ENCODE measurements around the gene CHMP6. TPM values are rescaled to one million over a fixed set of nuclear protein-coding genes. Genes with fewer than 3 reads are reported as not detected.

Gene CHMP6
- total RNA-seq, 5 donors from 2014 or later (not counting 1 experiment from before 2014, with no cell fraction given) = 25.0 to 48.9 (median 43.2) TPM

GRCh38 chr17:80961541-80962330 is 29.9 kb upstream of the CHMP6 start:
- H3K36me3 ChIP-seq (ENCODE audit: control insufficient read depth in 2 of 2, extremely low read depth in 1 of 2, insufficient read depth in 1 of 2, low read length in 1 of 2) = peaks cover 18 to 30% of the 10 kb centered on the region in 2 donors
- Mint-ChIP-seq H3K36me3 (peaks cover 10% of the 10 kb centered on the region), H3K4me3 (no peak overlapping the region), H3K27ac (no peak overlapping the region), H3K9me3 (no peaks in the 10 kb centered on the region), H3K4me1 (no peaks in the 10 kb centered on the region), H3K27me3 (no peaks in the 10 kb centered on the region)
- no peak overlapping the region for H3K27ac ChIP-seq (ENCODE audit: low read length)
- POLR2A ChIA-PET = no interaction called here
- H3K4me1 ChIP-seq (ENCODE audit: control insufficient read depth in 1 of 2, extremely low read depth in 1 of 2, insufficient read depth in 2 of 2, low read length in 2 of 2) = no peaks in the 10 kb centered on the region
- 97% methylated on average over 15 of the region's 21 CpGs for WGBS (ENCODE audit: insufficient coverage)
- ATAC-seq (replicated peaks in 1 of 4) (no peak), DNase-seq (no peak)
- H3K4me3 ChIP-seq (ENCODE audit: control insufficient read depth in 1 of 2, extremely low read depth in 1 of 2, low read length in 1 of 2) = no peak overlapping the region
- no peaks in the 10 kb centered on the region for H3K27me3 ChIP-seq (replicated peaks in 1 of 2; ENCODE audit: control insufficient read depth in 2 of 2, extremely low read depth in 1 of 2, insufficient read depth in 2 of 2, low read length in 1 of 2)
- CTCF ChIA-PET = no interaction called here
- H3K9me3 ChIP-seq = no peaks in the 10 kb centered on the region

- no peaks in the 10 kb centered on the region for H3K27me3 ChIP-seq (replicated peaks in 1 of 2; ENCODE audit: control insufficient read depth in 2 of 2, extremely low read depth in 1 of 2, insufficient read depth in 2 of 2, low read length in 1 of 2)
- peaks cover 18 to 30% of the 10 kb centered on the region in 2 donors for H3K36me3 ChIP-seq (ENCODE audit: control insufficient read depth in 2 of 2, extremely low read depth in 1 of 2, insufficient read depth in 1 of 2, low read length in 1 of 2)
- Mint-ChIP-seq H3K4me1 (no peaks in the 10 kb centered on the region), H3K4me3 (no peak overlapping the region), H3K27ac (no peak overlapping the region), H3K27me3 (no peaks in the 10 kb centered on the region), H3K9me3 (no peaks in the 10 kb centered on the region), H3K36me3 (peaks cover 10% of the 10 kb centered on the region)
- ChIA-PET POLR2A (no interaction called here), CTCF (no interaction called here)
- WGBS (ENCODE audit: insufficient coverage) = 91% methylated on average over 19 of the region's 41 CpGs
- DNase-seq (no peak), ATAC-seq (replicated peaks in 1 of 4) (no peak)
- H3K9me3 ChIP-seq = no peaks in the 10 kb centered on the region
- no peak overlapping the region for H3K27ac ChIP-seq (ENCODE audit: low read length)
- no peaks in the 10 kb centered on the region for H3K4me1 ChIP-seq (ENCODE audit: control insufficient read depth in 1 of 2, extremely low read depth in 1 of 2, insufficient read depth in 2 of 2, low read length in 2 of 2)
- H3K4me3 ChIP-seq (ENCODE audit: control insufficient read depth in 1 of 2, extremely low read depth in 1 of 2, low read length in 1 of 2) = no peak overlapping the region
Observed at GRCh38 chr17:80962356-80963329, 29.0 kb upstream of the CHMP6 start.

- Histone ChIP-seq H3K36me3 (ENCODE audit: control insufficient read depth in 2 of 2, extremely low read depth in 1 of 2, insufficient read depth in 1 of 2, low read length in 1 of 2) (peaks cover 18 to 30% of the 10 kb centered on the region in 2 donors), H3K4me3 (ENCODE audit: control insufficient read depth in 1 of 2, extremely low read depth in 1 of 2, low read length in 1 of 2) (no peak overlapping the region), H3K27ac (ENCODE audit: low read length) (no peak overlapping the region), H3K9me3 (no peaks in the 10 kb centered on the region), H3K27me3 (replicated peaks in 1 of 2; ENCODE audit: control insufficient read depth in 2 of 2, extremely low read depth in 1 of 2, insufficient read depth in 2 of 2, low read length in 1 of 2) (no peaks in the 10 kb centered on the region), H3K4me1 (ENCODE audit: control insufficient read depth in 1 of 2, extremely low read depth in 1 of 2, insufficient read depth in 2 of 2, low read length in 2 of 2) (no peaks in the 10 kb centered on the region)
- DNase-seq = no peak
- H3K27ac Mint-ChIP-seq = no peak overlapping the region
- H3K27me3 Mint-ChIP-seq = no peaks in the 10 kb centered on the region
- ChIA-PET CTCF (no interaction called here), POLR2A (no interaction called here)
- H3K4me3 Mint-ChIP-seq = no peak overlapping the region
- peaks cover 0 to 2% (median 0%) of the 10 kb centered on the region in 3 donors for H3K4me1 Mint-ChIP-seq
- ATAC-seq (replicated peaks in 1 of 4) = no peak
- peaks cover 10% of the 10 kb centered on the region for H3K36me3 Mint-ChIP-seq
- H3K9me3 Mint-ChIP-seq = no peaks in the 10 kb centered on the region
- 95% methylated on average over 39 of the region's 49 CpGs for WGBS (ENCODE audit: insufficient coverage)
Observed at GRCh38 chr17:80963812-80964543, 27.7 kb upstream of the CHMP6 start.

GRCh38 chr17:80964544-80964856 is 27.1 kb upstream of the CHMP6 start:
- Mint-ChIP-seq H3K27ac (no peak overlapping the region), H3K4me3 (no peak overlapping the region), H3K4me1 (peaks cover 0 to 3% (median 1%) of the 10 kb centered on the region in 3 donors), H3K9me3 (no peaks in the 10 kb centered on the region), H3K27me3 (no peaks in the 10 kb centered on the region), H3K36me3 (peaks cover 10% of the 10 kb centered on the region)
- Histone ChIP-seq H3K27me3 (replicated peaks in 1 of 2; ENCODE audit: control insufficient read depth in 2 of 2, extremely low read depth in 1 of 2, insufficient read depth in 2 of 2, low read length in 1 of 2) (no peaks in the 10 kb centered on the region), H3K27ac (ENCODE audit: low read length) (no peak overlapping the region), H3K4me3 (ENCODE audit: control insufficient read depth in 1 of 2, extremely low read depth in 1 of 2, low read length in 1 of 2) (no peak overlapping the region), H3K9me3 (no peaks in the 10 kb centered on the region), H3K36me3 (ENCODE audit: control insufficient read depth in 2 of 2, extremely low read depth in 1 of 2, insufficient read depth in 1 of 2, low read length in 1 of 2) (peaks cover 13 to 30% of the 10 kb centered on the region in 2 donors), H3K4me1 (ENCODE audit: control insufficient read depth in 1 of 2, extremely low read depth in 1 of 2, insufficient read depth in 2 of 2, low read length in 2 of 2) (peaks cover 0 to 5% of the 10 kb centered on the region in 2 experiments)
- ATAC-seq (replicated peaks in 1 of 4) (no peak), DNase-seq (no peak)
- CTCF ChIA-PET = no interaction called here
- POLR2A ChIA-PET = no interaction called here
- WGBS (ENCODE audit: insufficient coverage) = 96% methylated on average over 14 of the region's 14 CpGs

- 95% methylated on average over 28 of the region's 36 CpGs for WGBS (ENCODE audit: insufficient coverage)
- no peak overlapping the region for H3K27ac ChIP-seq (ENCODE audit: low read length)
- DNase-seq (no peak), ATAC-seq (replicated peaks in 1 of 4) (no peak)
- CTCF ChIA-PET = no interaction called here
- POLR2A ChIA-PET = no interaction called here
- H3K27me3 ChIP-seq (replicated peaks in 1 of 2; ENCODE audit: control insufficient read depth in 2 of 2, extremely low read depth in 1 of 2, insufficient read depth in 2 of 2, low read length in 1 of 2) = no peaks in the 10 kb centered on the region
- Mint-ChIP-seq H3K9me3 (no peaks in the 10 kb centered on the region), H3K4me3 (no peak overlapping the region), H3K27me3 (no peaks in the 10 kb centered on the region), H3K36me3 (peaks cover 10% of the 10 kb centered on the region), H3K4me1 (peaks cover 0 to 4% (median 1%) of the 10 kb centered on the region in 3 donors), H3K27ac (peak overlapping the region in 1 of 2 donors; percentile 15)
- H3K36me3 ChIP-seq (ENCODE audit: control insufficient read depth in 2 of 2, extremely low read depth in 1 of 2, insufficient read depth in 1 of 2, low read length in 1 of 2) = peaks cover 8 to 29% of the 10 kb centered on the region in 2 donors
- no peak overlapping the region for H3K4me3 ChIP-seq (ENCODE audit: control insufficient read depth in 1 of 2, extremely low read depth in 1 of 2, low read length in 1 of 2)
- no peaks in the 10 kb centered on the region for H3K9me3 ChIP-seq
- peaks cover 0 to 10% of the 10 kb centered on the region in 2 experiments for H3K4me1 ChIP-seq (ENCODE audit: control insufficient read depth in 1 of 2, extremely low read depth in 1 of 2, insufficient read depth in 2 of 2, low read length in 2 of 2)
Observed at GRCh38 chr17:80964859-80965580, 26.6 kb upstream of the CHMP6 start.

GRCh38 chr17:80965606-80966005 is 26.0 kb upstream of the CHMP6 start:
- H3K4me3 Mint-ChIP-seq = no peak overlapping the region
- H3K27me3 ChIP-seq (replicated peaks in 1 of 2; ENCODE audit: control insufficient read depth in 2 of 2, extremely low read depth in 1 of 2, insufficient read depth in 2 of 2, low read length in 1 of 2) = peaks cover 0 to 2% of the 10 kb centered on the region in 2 experiments
- ChIA-PET POLR2A (no interaction called here), CTCF (no interaction called here)
- no peaks in the 10 kb centered on the region for H3K9me3 ChIP-seq
- H3K4me1 ChIP-seq (ENCODE audit: control insufficient read depth in 1 of 2, extremely low read depth in 1 of 2, insufficient read depth in 2 of 2, low read length in 2 of 2) = peaks cover 0 to 16% of the 10 kb centered on the region in 2 experiments
- H3K9me3 Mint-ChIP-seq = no peaks in the 10 kb centered on the region
- H3K27me3 Mint-ChIP-seq = no peaks in the 10 kb centered on the region
- H3K4me1 Mint-ChIP-seq = peaks cover 4 to 9% (median 6%) of the 10 kb centered on the region in 3 donors
- no peak for ATAC-seq (replicated peaks in 1 of 4)
- 95% methylated on average over 21 of the region's 21 CpGs for WGBS (ENCODE audit: insufficient coverage)
- H3K27ac Mint-ChIP-seq = peak overlapping the region in 1 of 2 donors; percentile 15
- peaks cover 10% of the 10 kb centered on the region for H3K36me3 Mint-ChIP-seq
- no peak for DNase-seq
- H3K4me3 ChIP-seq (ENCODE audit: control insufficient read depth in 1 of 2, extremely low read depth in 1 of 2, low read length in 1 of 2) = no peak overlapping the region
- peaks cover 6 to 24% of the 10 kb centered on the region in 2 donors for H3K36me3 ChIP-seq (ENCODE audit: control insufficient read depth in 2 of 2, extremely low read depth in 1 of 2, insufficient read depth in 1 of 2, low read length in 1 of 2)
- H3K27ac ChIP-seq (ENCODE audit: low read length) = no peak overlapping the region
